OCI-LY7 (cell line): ENCODE data around the gene SPTBN4. TPM values are rescaled to one million over a fixed set of nuclear protein-coding genes. Genes with fewer than 3 reads are reported as not detected.

ENCODE experiments used
- BruUV-seq: library from RNA; stranded (reverse); fragments of 400-500 nt; replicated peaks from 2 replicates; lab custom pipeline; 2021; lab: Mats Ljungman, UMichigan
- CTCF ChIA-PET: fragments of 300-600 bp; sonication (Branson Sonifier 250); formaldehyde crosslinking; loops from one replicate; lab custom pipeline; 2022; ENCODE audit warnings: antibody characterized with exemption; ENCODE audit not compliant: unreplicated experiment; lab: Charles Lee
- POLR2A ChIA-PET: fragments of 300-600 bp; sonication (Branson Sonifier 250); formaldehyde crosslinking; loops from one replicate; lab custom pipeline; 2022; ENCODE audit warnings: antibody characterized with exemption; lab: Charles Lee
- DNase-seq: peaks from one replicate; pipeline ENCODE4 v3.0.0-alpha.2; 2015; ENCODE audit warnings: low spot score
- H2AFZ ChIP-seq: fragments of 200-600 bp; sonication (generic), shearing (Covaris generic); 2 replicates; pipeline ENCODE4 v1.6.1; 2014; ENCODE audit warnings: mild to moderate bottlenecking, antibody characterized with exemption, low read length, moderate library complexity
- H3K27ac ChIP-seq: fragments of 200-600 bp; sonication (generic); 2 replicates; pipeline ENCODE4 v1.5.1; 2014; ENCODE audit warnings: mixed run types, low read depth, mild to moderate bottlenecking, moderate library complexity, low read length, inconsistent platforms; ENCODE audit not compliant: poor library complexity, severe bottlenecking
- H3K36me3 ChIP-seq: fragments of 200-600 bp; sonication (generic); 2 replicates; pipeline ENCODE4 v1.6.1; 2014; ENCODE audit warnings: mild to moderate bottlenecking, antibody characterized with exemption, low read length, moderate library complexity, mixed read lengths; ENCODE audit not compliant: insufficient read depth
- H3K4me1 ChIP-seq: fragments of 200-600 bp; sonication (generic); 2 replicates; pipeline ENCODE4 v1.5.1; 2014; ENCODE audit warnings: mild to moderate bottlenecking, low read length; ENCODE audit not compliant: insufficient read depth, poor library complexity, severe bottlenecking
- H3K4me2 ChIP-seq: fragments of 200-600 bp; sonication (generic); 2 replicates; pipeline ENCODE4 v1.6.1; 2014; ENCODE audit warnings: mild to moderate bottlenecking, low read length
- H3K4me3 ChIP-seq: fragments of 200-600 bp; sonication (generic); 2 replicates; pipeline ENCODE4 v1.5.1; 2014; ENCODE audit warnings: mild to moderate bottlenecking, low read depth, low read length; ENCODE audit not compliant: poor library complexity, severe bottlenecking
- H3K79me2 ChIP-seq: fragments of 200-600 bp; sonication (generic); 2 replicates; pipeline ENCODE4 v1.6.1; 2016; ENCODE audit warnings: low read depth, mild to moderate bottlenecking, low read length, moderate library complexity, mixed read lengths; ENCODE audit not compliant: insufficient read depth
- H3K9me2 ChIP-seq: fragments of 200-600 bp; sonication (generic); 2 replicates; pipeline ENCODE4 v1.6.1; 2016; ENCODE audit warnings: mild to moderate bottlenecking, low read length, mixed read lengths; ENCODE audit not compliant: insufficient read depth
- H3K9me3 ChIP-seq: fragments of 200-600 bp; sonication (generic); 2 replicates; pipeline ENCODE4 v1.6.1; 2014; ENCODE audit warnings: mild to moderate bottlenecking, mixed run types, low read length, mixed read lengths
- H4K20me1 ChIP-seq: fragments of 200-600 bp; sonication (generic); 2 replicates; pipeline ENCODE4 v1.6.1; 2014; ENCODE audit warnings: mild to moderate bottlenecking, antibody characterized with exemption, low read length, moderate library complexity, mixed read lengths; ENCODE audit not compliant: insufficient read depth
- EZH2phosphoT487 ChIP-seq: fragments of 200-600 bp; sonication (generic); IDR thresholded peaks from 2 replicates; pipeline ENCODE4 v1.6.1; 2018; ENCODE audit warnings: low read depth, borderline replicate concordance, mild to moderate bottlenecking, mixed run types, antibody characterized with exemption, low read length, moderate library complexity, mixed read lengths
- intact Hi-C: fragments of 100-400 bp; cut with micrococcal nuclease; formaldehyde crosslinking; loops from one replicate; pipeline ENCODE4 v1.10.0; 2022; ENCODE audit not compliant: unreplicated experiment
- total RNA-seq, 2 experiments: library from RNA; depleted of rRNA in 1 of 2; stranded (reverse); fragments of >200 nt in 1 of 2; shearing (Covaris generic) in 1 of 2; gene quantifications; 2 replicates each; pipeline ENCODE4 v1.2.3, GENCODE V29; 2014 to 2022
- TF ChIP-seq, protein P1 (sequence below): fragments of 200-600 bp; sonication (generic); conservative IDR thresholded peaks from 2 replicates; pipeline ENCODE4 v1.5.1; 2014; ENCODE audit warnings: mild to moderate bottlenecking, antibody characterized with exemption, low read length, moderate library complexity, mixed read lengths

SPTBN4 gene
- total RNA-seq, 2 experiments from 2014 or later, result 4.1 to 6.3 TPM

DNA sequence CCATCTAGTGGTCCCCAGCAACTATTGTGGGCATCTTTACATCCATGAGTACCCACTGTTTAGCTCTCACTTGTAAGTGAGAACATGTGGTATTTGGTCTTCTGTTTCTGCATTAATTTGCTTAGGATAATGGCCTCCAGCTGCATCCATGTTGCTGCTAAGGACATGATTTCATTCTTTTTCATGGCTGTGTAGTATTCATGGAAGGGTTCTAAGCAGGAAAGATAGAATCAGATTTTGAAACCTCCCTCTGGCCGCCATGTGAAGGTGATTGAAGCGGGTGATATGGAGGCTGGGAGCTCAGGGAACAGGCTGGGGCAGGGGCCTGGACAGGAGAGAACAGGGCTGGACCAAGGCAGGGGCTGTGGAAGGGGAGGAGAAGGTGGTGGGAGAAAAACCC is 154.5 kb downstream of the SPTBN4 start:
- ChIA-PET CTCF (no interaction called here), POLR2A (no interaction called here)
- peaks cover 27% of the 10 kb centered on the region for H3K36me3 ChIP-seq
- no peaks in the 10 kb centered on the region for H3K79me2 ChIP-seq
- H3K4me3 ChIP-seq, result no peak overlapping the region
- H3K27ac ChIP-seq, result no peak overlapping the region
- H4K20me1 ChIP-seq, result no peaks in the 10 kb centered on the region
- H3K4me2 ChIP-seq, result no peak overlapping the region
- no TSS peak for BruUV-seq
- no peaks in the 10 kb centered on the region for H3K9me2 ChIP-seq
- no peak overlapping the region for H2AFZ ChIP-seq
- no peaks in the 10 kb centered on the region for H3K4me1 ChIP-seq
- TF ChIP-seq, protein P1, sequence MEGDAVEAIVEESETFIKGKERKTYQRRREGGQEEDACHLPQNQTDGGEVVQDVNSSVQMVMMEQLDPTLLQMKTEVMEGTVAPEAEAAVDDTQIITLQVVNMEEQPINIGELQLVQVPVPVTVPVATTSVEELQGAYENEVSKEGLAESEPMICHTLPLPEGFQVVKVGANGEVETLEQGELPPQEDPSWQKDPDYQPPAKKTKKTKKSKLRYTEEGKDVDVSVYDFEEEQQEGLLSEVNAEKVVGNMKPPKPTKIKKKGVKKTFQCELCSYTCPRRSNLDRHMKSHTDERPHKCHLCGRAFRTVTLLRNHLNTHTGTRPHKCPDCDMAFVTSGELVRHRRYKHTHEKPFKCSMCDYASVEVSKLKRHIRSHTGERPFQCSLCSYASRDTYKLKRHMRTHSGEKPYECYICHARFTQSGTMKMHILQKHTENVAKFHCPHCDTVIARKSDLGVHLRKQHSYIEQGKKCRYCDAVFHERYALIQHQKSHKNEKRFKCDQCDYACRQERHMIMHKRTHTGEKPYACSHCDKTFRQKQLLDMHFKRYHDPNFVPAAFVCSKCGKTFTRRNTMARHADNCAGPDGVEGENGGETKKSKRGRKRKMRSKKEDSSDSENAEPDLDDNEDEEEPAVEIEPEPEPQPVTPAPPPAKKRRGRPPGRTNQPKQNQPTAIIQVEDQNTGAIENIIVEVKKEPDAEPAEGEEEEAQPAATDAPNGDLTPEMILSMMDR, result no peak
- TF ChIP-seq EZH2phosphoT487, result no peak
- no peaks in the 10 kb centered on the region for H3K9me3 ChIP-seq
- intact Hi-C loops, result no loop called here
- DNase-seq, result no peak

GRCh38 chr19:40621966-40622772 is 155.4 kb downstream of the SPTBN4 start:
- BruUV-seq, result no TSS peak
- intact Hi-C loops, result no loop called here
- Histone ChIP-seq H4K20me1 (no peaks in the 10 kb centered on the region), H3K36me3 (peaks cover 28% of the 10 kb centered on the region), H3K9me3 (no peaks in the 10 kb centered on the region), H3K27ac (no peak overlapping the region), H3K4me3 (no peak overlapping the region), H3K4me1 (no peaks in the 10 kb centered on the region), H2AFZ (no peak overlapping the region), H3K79me2 (no peaks in the 10 kb centered on the region), H3K4me2 (no peak overlapping the region), H3K9me2 (no peaks in the 10 kb centered on the region)
- CTCF ChIA-PET, result no interaction called here
- DNase-seq, result no peak
- TF ChIP-seq EZH2phosphoT487, result no peak
- TF ChIP-seq, protein P1, result no peak
- POLR2A ChIA-PET, result no interaction called here

DNA sequence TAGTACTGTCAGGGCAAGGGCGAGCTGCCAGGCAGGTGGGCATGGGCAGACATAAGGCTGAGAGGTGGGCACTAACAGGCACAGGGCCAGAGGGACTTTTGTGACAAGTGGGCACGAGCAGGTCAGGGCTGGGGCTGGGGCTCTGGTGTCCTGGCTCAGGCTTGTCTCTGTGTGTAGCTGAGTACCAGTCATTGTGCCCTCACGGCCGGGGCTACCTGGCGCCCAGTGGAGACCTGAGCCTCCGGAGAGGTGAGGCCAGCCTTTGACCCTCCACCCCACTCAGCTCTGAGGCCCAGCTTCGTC is 155.9 kb downstream of the SPTBN4 start:
- intact Hi-C loops, result no loop called here
- CTCF ChIA-PET, result no interaction called here
- H3K36me3 ChIP-seq, result peaks cover 28% of the 10 kb centered on the region

More for the DNA sequence above, 155.9 kb downstream of the SPTBN4 start:
- POLR2A ChIA-PET, result no interaction called here
- no TSS peak for BruUV-seq
- Histone ChIP-seq H3K9me3 (no peaks in the 10 kb centered on the region), H3K79me2 (no peaks in the 10 kb centered on the region), H3K27ac (no peak overlapping the region), H3K4me1 (no peaks in the 10 kb centered on the region), H2AFZ (no peak overlapping the region), H4K20me1 (no peaks in the 10 kb centered on the region), H3K4me2 (no peak overlapping the region), H3K9me2 (no peaks in the 10 kb centered on the region), H3K4me3 (no peak overlapping the region)
- TF ChIP-seq, protein P1, result no peak
- TF ChIP-seq EZH2phosphoT487, result no peak
- DNase-seq, result no peak
